AML-193 (cell line): ENCODE results near the gene SLC38A3.

Experiments used
- DNase-seq, 2 experiments: peaks; one replicate each; lab custom pipeline; 2025; lab: John Stamatoyannopoulos, UW

The SLC38A3 gene

GRCh38 chr3:50169232-50169832 lies 35.7 kb upstream of the SLC38A3 start:
- DNase-seq = no peak

GRCh38 chr3:50169858-50170257 lies 35.2 kb upstream of the SLC38A3 start:
- DNase-seq = no peak

- no peak for DNase-seq
Observed at GRCh38 chr3:50170689-50171088, 34.4 kb upstream of the SLC38A3 start.

GRCh38 chr3:50171540-50172301 lies 33.4 kb upstream of the SLC38A3 start:
- DNase-seq = no peak

GRCh38 chr3:50172626-50173220 lies 32.3 kb upstream of the SLC38A3 start:
- no peak for DNase-seq

- DNase-seq = no peak
Observed at GRCh38 chr3:50173685-50174516, 31.2 kb upstream of the SLC38A3 start.

- DNase-seq = no peak
Observed at GRCh38 chr3:50174517-50174895, 30.6 kb upstream of the SLC38A3 start.

GRCh38 chr3:50174947-50175524 lies 30.0 kb upstream of the SLC38A3 start:
- no peak for DNase-seq

- DNase-seq = no peak
Observed at GRCh38 chr3:50177346-50177745, 27.7 kb upstream of the SLC38A3 start.

- DNase-seq = no peak
Observed at GRCh38 chr3:50179710-50180109, 25.4 kb upstream of the SLC38A3 start.

GRCh38 chr3:50181985-50182384 lies 23.1 kb upstream of the SLC38A3 start:
- no peak for DNase-seq

GRCh38 chr3:50182533-50183099 lies 22.5 kb upstream of the SLC38A3 start:
- no peak for DNase-seq

GRCh38 chr3:50183755-50184154 lies 21.3 kb upstream of the SLC38A3 start:
- no peak for DNase-seq

- no peak for DNase-seq
Observed at GRCh38 chr3:50184242-50184978, 20.7 kb upstream of the SLC38A3 start.

- DNase-seq = no peak
Observed at GRCh38 chr3:50185230-50185629, 19.8 kb upstream of the SLC38A3 start.

GRCh38 chr3:50186096-50186495 lies 19.0 kb upstream of the SLC38A3 start:
- no peak for DNase-seq

- DNase-seq = no peak
Observed at GRCh38 chr3:50187750-50188149, 17.3 kb upstream of the SLC38A3 start.

- DNase-seq = peak; percentile 76 to 82
Observed at GRCh38 chr3:50189274-50189673, 15.8 kb upstream of the SLC38A3 start.

- DNase-seq = no peak
Observed at GRCh38 chr3:50189989-50190388, 15.1 kb upstream of the SLC38A3 start.

- DNase-seq = peak; percentile 66 to 75
Observed at GRCh38 chr3:50190936-50191660, 14.0 kb upstream of the SLC38A3 start, which contains the start of gene GNAT1. GNAT1 (plus strand) TSS chr3:50191610; CDS start chr3:50191726, 116 bp downstream.
